ENCODE results near the gene PRKCB. TPM values are rescaled to one million over a fixed set of nuclear protein-coding genes. Genes with fewer than 3 reads are reported as not detected.

The PRKCB gene
- total RNA-seq, 2 donors from 2014 or later: 2.9 to 28.6 TPM

- Histone ChIP-seq H3K4me1 (replicated peaks) (no peaks in the 10 kb centered on the region), H3K27me3 (replicated peaks; ENCODE audit: insufficient read depth) (no peaks in the 10 kb centered on the region), H3K27ac (no peak overlapping the region), H3K4me3 (no peak overlapping the region), H3K9me3 (no peaks in the 10 kb centered on the region), H3K36me3 (no peaks in the 10 kb centered on the region)
- no peak for DNase-seq (ENCODE audit: low spot score)
- TF ChIP-seq POLR2A (IDR thresholded peaks at IDR 0.05) (no peak), POLR2AphosphoS5 (IDR thresholded peaks at IDR 0.05) (no peak), CTCF (IDR thresholded peaks at IDR 0.05) (no peak)
- intact Hi-C loops (cut with DNase I): no loop called here
- WGBS: 43% methylated on average over 4 of the region's 4 CpGs
Observed at GRCh38 chr16:24198807-24199533, 363.2 kb downstream of the PRKCB start.

- no peak for TF ChIP-seq CTCF (IDR thresholded peaks at IDR 0.05)
- TF ChIP-seq POLR2A (IDR thresholded peaks at IDR 0.05): no peak
- TF ChIP-seq POLR2AphosphoS5 (IDR thresholded peaks at IDR 0.05): no peak
- WGBS: 56% methylated on average over 4 of the region's 4 CpGs
- Histone ChIP-seq H3K9me3 (no peaks in the 10 kb centered on the region), H3K27me3 (replicated peaks; ENCODE audit: insufficient read depth) (no peaks in the 10 kb centered on the region), H3K4me3 (no peak overlapping the region), H3K4me1 (replicated peaks) (no peaks in the 10 kb centered on the region), H3K27ac (no peak overlapping the region), H3K36me3 (no peaks in the 10 kb centered on the region)
- no peak for DNase-seq (ENCODE audit: low spot score)
- intact Hi-C loops (cut with DNase I): loop anchor here (10.0 kb wide), 1 partner anchor 49 kb away; no protein-coding TSS in a partner anchor
Observed at GRCh38 chr16:24203675-24204074, 367.9 kb downstream of the PRKCB start.

GRCh38 chr16:24204150-24204665, 368.4 kb downstream of the PRKCB start:
- 90% methylated on average over 2 of the region's 2 CpGs for WGBS
- no peaks in the 10 kb centered on the region for H3K9me3 ChIP-seq
- no peaks in the 10 kb centered on the region for H3K4me1 ChIP-seq (replicated peaks)
- no peak overlapping the region for H3K4me3 ChIP-seq
- TF ChIP-seq POLR2AphosphoS5 (IDR thresholded peaks at IDR 0.05) (no peak), CTCF (IDR thresholded peaks at IDR 0.05) (no peak), POLR2A (IDR thresholded peaks at IDR 0.05) (no peak)
- DNase-seq (ENCODE audit: low spot score): no peak
- no peak overlapping the region for H3K27ac ChIP-seq
- intact Hi-C loops (cut with DNase I): loop anchor here (10.0 kb wide), 1 partner anchor 49 kb away; no protein-coding TSS in a partner anchor
- H3K27me3 ChIP-seq (replicated peaks; ENCODE audit: insufficient read depth): no peaks in the 10 kb centered on the region
- no peaks in the 10 kb centered on the region for H3K36me3 ChIP-seq

GRCh38 chr16:24206926-24207325, 371.1 kb downstream of the PRKCB start:
- no peaks in the 10 kb centered on the region for H3K4me1 ChIP-seq (replicated peaks)
- no peaks in the 10 kb centered on the region for H3K36me3 ChIP-seq
- intact Hi-C loops (cut with DNase I): loop anchor here (10.0 kb wide), 1 partner anchor 52 kb away; no protein-coding TSS in a partner anchor
- no peaks in the 10 kb centered on the region for H3K9me3 ChIP-seq
- 92% methylated on average over 3 of the region's 3 CpGs for WGBS
- H3K27me3 ChIP-seq (replicated peaks; ENCODE audit: insufficient read depth): no peaks in the 10 kb centered on the region
- no peak overlapping the region for H3K27ac ChIP-seq
- no peak for DNase-seq (ENCODE audit: low spot score)
- TF ChIP-seq CTCF (IDR thresholded peaks at IDR 0.05): no peak
- no peak overlapping the region for H3K4me3 ChIP-seq

- H3K27me3 ChIP-seq (replicated peaks; ENCODE audit: insufficient read depth): no peaks in the 10 kb centered on the region
- intact Hi-C loops (cut with DNase I): loop anchor here (10.0 kb wide), 1 partner anchor 54 kb away; no protein-coding TSS in a partner anchor
- no peak for DNase-seq (ENCODE audit: low spot score)
- no peaks in the 10 kb centered on the region for H3K9me3 ChIP-seq
- H3K27ac ChIP-seq: no peak overlapping the region
- H3K4me1 ChIP-seq (replicated peaks): no peaks in the 10 kb centered on the region
- H3K4me3 ChIP-seq: no peak overlapping the region
- no peaks in the 10 kb centered on the region for H3K36me3 ChIP-seq
- no peak for TF ChIP-seq CTCF (IDR thresholded peaks at IDR 0.05)
- TF ChIP-seq POLR2A (IDR thresholded peaks at IDR 0.05): no peak
- no peak for TF ChIP-seq POLR2AphosphoS5 (IDR thresholded peaks at IDR 0.05)
- WGBS: 48% methylated on average over 5 of the region's 5 CpGs
Observed at GRCh38 chr16:24208710-24209109, 372.9 kb downstream of the PRKCB start.
